ENCODE results near the gene MBP. TPM values are rescaled to one million over a fixed set of nuclear protein-coding genes. Genes with fewer than 3 reads are reported as not detected.

The MBP gene
- total and polyA plus RNA-seq, 10 of the 15 experiments (the other 5 are each of a cell fraction or from before 2014, with no cell fraction given) = 12.2 to 67.8 (median 42.1) TPM

GRCh38 chr18:77051581-77052296 is 80.8 kb downstream of the MBP start:
- 97% methylated on average over 14 of the region's 14 CpGs for WGBS (ENCODE audit: insufficient coverage, insufficient replicate concordance, low lambda C conversion rate, missing lambda C conversion rate)
- no peak overlapping the region for H3K4me2 ChIP-seq (ENCODE audit: control insufficient read depth, insufficient read depth)
- H4K20me1 ChIP-seq (ENCODE audit: control insufficient read depth, insufficient read depth) = no peaks in the 10 kb centered on the region
- intact Hi-C loops (cut with micrococcal nuclease; ENCODE audit: unreplicated experiment) = no loop called here
- no peaks in the 10 kb centered on the region for H3K27me3 ChIP-seq (replicated peaks in 1 of 2; ENCODE audit: control insufficient read depth in 2 of 2, insufficient read depth in 2 of 2, low read length in 1 of 2)
- DNase-seq (ENCODE audit: low read depth, low spot score) (no peak), ATAC-seq (no peak), FAIRE-seq (no peak)
- no peak overlapping the region for H3K4me3 ChIP-seq
- in situ Hi-C loops (cut with MboI) = no loop called here
- H3K27ac ChIP-seq (ENCODE audit: control insufficient read depth, insufficient read depth) = no peak overlapping the region
- no peak overlapping the region for H2AFZ ChIP-seq (ENCODE audit: control insufficient read depth, low read depth, low read length)
- no peak overlapping the region for H3K9ac ChIP-seq (ENCODE audit: control insufficient read depth, insufficient read depth, low read length)
- H3K4me1 ChIP-seq (ENCODE audit: control insufficient read depth, insufficient read depth, low read length) = peaks cover 39% of the 10 kb centered on the region
- H3K9me3 ChIP-seq (replicated peaks; ENCODE audit: control insufficient read depth, insufficient read depth, low read length) = no peaks in the 10 kb centered on the region
- H3K36me3 ChIP-seq (ENCODE audit: control insufficient read depth in 2 of 2, insufficient read depth in 2 of 2, low read length in 1 of 2) = peaks cover 17 to 27% of the 10 kb centered on the region in 2 experiments
- no TSS peak for BruUV-seq (replicated peaks)
- ChIA-PET SMC1A (ENCODE audit: uncharacterized antibody, unreplicated experiment) (interaction anchor here (1.3 to 1.9 kb wide), 4 partner anchors 15 to 71 kb away, joined by 3 to 6 read pairs (median 4); no protein-coding TSS in a partner anchor), RAD21 (ENCODE audit: unreplicated experiment) (no interaction called here), CTCF (interaction anchor here (0.7 to 4.9 kb wide), 7 partner anchors 16 to 160 kb away, joined by 3 to 28 read pairs (median 3); no protein-coding TSS in a partner anchor), POLR2A (interaction anchor here (0.5 kb wide), 1 partner anchor 73 kb away, joined by 4 read pairs; no protein-coding TSS in a partner anchor)
- H3K79me2 ChIP-seq (ENCODE audit: control insufficient read depth, insufficient read depth, low read length) = peaks cover 25% of the 10 kb centered on the region
- no peak for TF ChIP-seq IKZF2 (IDR thresholded peaks at IDR 0.05)
- no peak for TF ChIP-seq YBX1 (IDR thresholded peaks at IDR 0.05)
- TF ChIP-seq, protein P1, sequence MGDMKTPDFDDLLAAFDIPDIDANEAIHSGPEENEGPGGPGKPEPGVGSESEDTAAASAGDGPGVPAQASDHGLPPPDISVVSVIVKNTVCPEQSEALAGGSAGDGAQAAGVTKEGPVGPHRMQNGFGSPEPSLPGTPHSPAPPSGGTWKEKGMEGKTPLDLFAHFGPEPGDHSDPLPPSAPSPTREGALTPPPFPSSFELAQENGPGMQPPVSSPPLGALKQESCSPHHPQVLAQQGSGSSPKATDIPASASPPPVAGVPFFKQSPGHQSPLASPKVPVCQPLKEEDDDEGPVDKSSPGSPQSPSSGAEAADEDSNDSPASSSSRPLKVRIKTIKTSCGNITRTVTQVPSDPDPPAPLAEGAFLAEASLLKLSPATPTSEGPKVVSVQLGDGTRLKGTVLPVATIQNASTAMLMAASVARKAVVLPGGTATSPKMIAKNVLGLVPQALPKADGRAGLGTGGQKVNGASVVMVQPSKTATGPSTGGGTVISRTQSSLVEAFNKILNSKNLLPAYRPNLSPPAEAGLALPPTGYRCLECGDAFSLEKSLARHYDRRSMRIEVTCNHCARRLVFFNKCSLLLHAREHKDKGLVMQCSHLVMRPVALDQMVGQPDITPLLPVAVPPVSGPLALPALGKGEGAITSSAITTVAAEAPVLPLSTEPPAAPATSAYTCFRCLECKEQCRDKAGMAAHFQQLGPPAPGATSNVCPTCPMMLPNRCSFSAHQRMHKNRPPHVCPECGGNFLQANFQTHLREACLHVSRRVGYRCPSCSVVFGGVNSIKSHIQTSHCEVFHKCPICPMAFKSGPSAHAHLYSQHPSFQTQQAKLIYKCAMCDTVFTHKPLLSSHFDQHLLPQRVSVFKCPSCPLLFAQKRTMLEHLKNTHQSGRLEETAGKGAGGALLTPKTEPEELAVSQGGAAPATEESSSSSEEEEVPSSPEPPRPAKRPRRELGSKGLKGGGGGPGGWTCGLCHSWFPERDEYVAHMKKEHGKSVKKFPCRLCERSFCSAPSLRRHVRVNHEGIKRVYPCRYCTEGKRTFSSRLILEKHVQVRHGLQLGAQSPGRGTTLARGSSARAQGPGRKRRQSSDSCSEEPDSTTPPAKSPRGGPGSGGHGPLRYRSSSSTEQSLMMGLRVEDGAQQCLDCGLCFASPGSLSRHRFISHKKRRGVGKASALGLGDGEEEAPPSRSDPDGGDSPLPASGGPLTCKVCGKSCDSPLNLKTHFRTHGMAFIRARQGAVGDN (IDR thresholded peaks at IDR 0.05) = no peak
- no peak for TF ChIP-seq CBFB (IDR thresholded peaks at IDR 0.05; ENCODE audit: low read depth)
- TF ChIP-seq ZNF384 (IDR thresholded peaks at IDR 0.05; ENCODE audit: borderline replicate concordance, low read depth, low read length) = no peak
- no peak for TF ChIP-seq NR2C2 (IDR thresholded peaks at IDR 0.05; ENCODE audit: borderline replicate concordance, control insufficient read depth, insufficient read length, low read depth)
- no peak for TF ChIP-seq NFYB (IDR thresholded peaks at IDR 0.05; ENCODE audit: insufficient read depth, low read depth, low read length)
- TF ChIP-seq IRF3 (IDR thresholded peaks at IDR 0.05) = no peak
- no peak for TF ChIP-seq GABPA (IDR thresholded peaks at IDR 0.05; ENCODE audit: low read depth)
- no peak for TF ChIP-seq CTCF (IDR thresholded peaks at IDR 0.05 in 2 of 3, conservative IDR thresholded peaks at IDR 0.05 in 1 of 3; ENCODE audit: control insufficient read depth in 2 of 3, extremely low read depth in 1 of 3, insufficient read depth in 1 of 3, low read depth in 3 of 3, low read length in 3 of 3)
- TF ChIP-seq ZNF24 (IDR thresholded peaks at IDR 0.05) = no peak
- no peak for TF ChIP-seq RAD51 (IDR thresholded peaks at IDR 0.05)

Data from GM12878 (cell line).